Ammon's horn (tissue), 1 donor: ENCODE results near the gene AHNAK.
"Not testable (repeated sequence)": the region's sequence is repeated elsewhere in the genome, so short reads cannot be mapped to it uniquely, and the experiment has no call there.

Source experiments
- DNase-seq: peaks from one replicate; pipeline ENCODE4 v3.0.0-alpha.2; 2016; ENCODE audit warnings: low spot score

AHNAK gene

GRCh38 chr11:62535802-62536201 is 10.8 kb downstream of the AHNAK start:
- no peak for DNase-seq

DNA sequence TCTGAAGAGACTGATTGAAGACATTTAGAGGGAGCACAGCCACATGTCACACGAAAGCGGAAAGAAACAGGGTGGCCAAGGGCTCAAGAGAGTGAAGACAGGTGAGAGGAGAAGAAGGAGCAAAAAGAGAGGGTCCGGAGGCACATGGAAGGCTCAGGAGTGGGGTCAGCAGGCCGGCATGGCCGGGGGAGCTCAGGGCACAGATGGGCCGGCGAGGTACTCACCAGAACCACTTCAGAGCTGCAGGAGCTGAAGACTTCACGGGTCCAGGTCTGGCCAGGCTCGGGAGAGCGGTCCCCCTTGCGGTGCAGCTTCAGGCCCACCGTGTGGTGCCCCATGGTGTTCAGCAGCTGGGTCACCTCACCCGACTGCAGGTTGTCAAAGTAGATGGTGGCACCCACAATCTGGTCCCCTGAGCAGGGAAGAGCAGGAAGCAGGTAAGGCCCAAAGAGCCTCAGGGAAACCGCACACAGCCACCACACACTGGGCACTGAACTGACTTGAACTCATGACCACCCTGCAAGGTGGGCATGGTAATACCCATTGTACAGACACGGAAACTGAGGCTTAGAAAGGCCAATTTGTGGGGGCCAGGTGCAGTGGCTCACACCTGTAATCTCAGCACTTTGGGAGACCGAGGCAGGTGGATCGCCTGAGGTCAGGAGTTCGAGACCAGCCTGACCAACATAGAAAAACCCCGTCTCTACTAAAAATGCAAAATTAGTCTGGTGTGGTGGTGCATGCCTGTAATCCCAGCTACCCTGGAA is 11.6 kb downstream of the AHNAK start:
- no peak for DNase-seq

DNA sequence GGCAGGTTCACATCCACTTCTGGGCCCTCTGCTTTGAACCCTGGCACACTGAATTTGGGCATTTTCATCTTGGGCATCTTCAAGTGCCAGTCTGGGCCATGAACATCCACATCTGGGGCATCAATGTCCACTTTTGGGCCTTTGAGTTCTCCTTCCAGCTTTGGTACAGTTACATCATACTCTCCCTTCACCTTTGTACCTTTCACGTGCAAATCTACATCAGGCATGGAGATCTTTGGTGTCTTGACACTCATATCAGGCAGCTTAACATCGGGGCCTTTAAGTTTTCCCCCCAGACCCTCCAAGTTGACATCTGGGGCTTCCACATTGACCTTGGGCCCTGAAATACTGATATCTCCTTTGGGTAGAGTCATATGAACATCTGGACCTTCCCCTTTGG is 14.5 kb downstream of the AHNAK start:
- no peak for DNase-seq

DNA sequence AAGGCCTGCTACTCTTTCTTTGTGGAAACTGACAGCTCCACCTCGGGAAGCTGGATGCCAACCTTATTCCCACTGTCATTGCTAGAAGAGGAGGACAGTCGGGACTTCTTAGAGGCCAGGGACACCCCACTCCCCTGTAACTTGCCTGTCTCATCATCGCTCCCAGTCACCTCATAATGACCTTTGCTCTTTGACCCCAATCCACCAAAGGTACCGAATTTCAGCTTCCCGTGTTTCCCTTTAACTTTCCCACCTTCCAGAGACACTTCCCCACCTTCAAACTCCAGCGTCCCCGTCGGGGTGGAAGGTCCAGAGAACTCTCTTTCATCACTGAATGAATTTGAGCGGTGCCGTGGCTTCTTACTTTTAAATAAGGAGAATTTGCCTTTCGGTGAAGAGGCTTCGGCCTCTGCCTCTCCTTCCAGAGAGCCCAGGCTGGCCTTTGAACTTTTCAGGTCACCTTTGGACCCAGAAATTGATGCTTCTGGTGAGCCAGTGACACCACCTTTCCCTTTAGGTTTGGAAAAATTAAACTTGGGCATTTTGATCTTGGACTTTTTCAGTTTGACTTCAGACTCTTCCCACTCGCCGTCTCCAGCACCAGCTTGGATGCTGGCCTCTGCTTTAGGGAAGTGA is 29.8 kb downstream of the AHNAK start:
- DNase-seq, result no peak

DNA sequence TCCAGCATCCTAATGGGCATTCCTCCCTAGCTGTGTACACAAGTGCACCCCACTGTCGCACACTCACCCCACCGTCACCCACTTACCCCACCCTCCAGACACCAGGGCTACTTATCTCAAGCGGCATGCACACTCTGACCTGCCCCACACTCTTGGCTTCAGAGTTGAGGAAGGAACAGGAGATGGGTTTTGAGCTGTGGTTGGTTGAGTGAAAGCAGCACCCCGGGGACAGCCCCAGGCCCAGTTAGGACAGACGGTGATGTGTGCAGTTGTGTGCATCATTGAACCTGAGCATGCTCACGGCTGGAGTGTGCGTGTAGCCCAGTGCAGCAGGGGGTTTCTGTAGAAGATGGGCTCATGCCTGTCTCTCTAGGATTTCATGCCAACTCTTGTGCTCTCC is 32.5 kb downstream of the AHNAK start:
- DNase-seq, result no peak

- DNase-seq, result no peak
Observed at GRCh38 chr11:62513626-62514025, 33.0 kb downstream of the AHNAK start.

- no peak for DNase-seq
Observed at GRCh38 chr11:62512961-62513360, 33.6 kb downstream of the AHNAK start.

- peak; percentile 94 for DNase-seq
Observed at GRCh38 chr11:62508336-62509058, 38.1 kb downstream of the AHNAK start.

GRCh38 chr11:62507125-62507422 is 39.5 kb downstream of the AHNAK start:
- DNase-seq, result no peak

- no peak for DNase-seq
Observed at GRCh38 chr11:62506413-62507124, 40.0 kb downstream of the AHNAK start.

DNA sequence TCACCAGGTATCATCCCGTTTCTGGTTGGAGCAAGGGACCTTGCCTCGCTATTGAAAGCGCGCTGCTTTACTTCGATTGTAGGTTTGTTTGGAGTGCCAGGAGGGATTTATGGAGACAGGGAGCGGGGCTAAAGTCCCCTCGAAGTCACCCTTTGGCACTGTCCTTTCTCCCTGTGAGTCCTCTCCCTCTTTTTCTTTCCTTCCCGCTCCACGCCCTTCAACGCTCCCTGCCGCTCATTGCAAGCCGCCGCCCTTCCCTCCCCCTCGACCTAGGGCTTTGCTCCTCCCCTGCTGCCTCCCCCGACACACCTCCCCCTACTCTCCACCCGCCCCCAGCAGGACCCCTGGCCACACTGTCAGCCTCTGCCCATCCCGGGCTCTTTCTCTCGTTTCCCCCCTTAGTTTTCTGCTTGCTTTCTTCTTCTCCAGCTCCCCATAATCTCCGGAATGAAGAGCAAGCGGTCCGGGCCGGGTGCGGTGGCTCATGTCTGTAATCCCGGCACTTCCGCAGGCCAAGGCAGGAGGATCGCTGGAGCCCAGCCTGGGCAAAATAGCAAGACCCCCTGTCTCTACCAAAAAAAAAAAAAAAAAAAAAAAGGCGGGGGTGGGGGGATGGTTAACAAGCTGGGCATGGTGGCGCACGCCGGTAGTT is 41.0 kb downstream of the AHNAK start:
- no peak for DNase-seq

- DNase-seq, result no peak
Observed at GRCh38 chr11:62505059-62505439, 41.6 kb downstream of the AHNAK start.

DNA sequence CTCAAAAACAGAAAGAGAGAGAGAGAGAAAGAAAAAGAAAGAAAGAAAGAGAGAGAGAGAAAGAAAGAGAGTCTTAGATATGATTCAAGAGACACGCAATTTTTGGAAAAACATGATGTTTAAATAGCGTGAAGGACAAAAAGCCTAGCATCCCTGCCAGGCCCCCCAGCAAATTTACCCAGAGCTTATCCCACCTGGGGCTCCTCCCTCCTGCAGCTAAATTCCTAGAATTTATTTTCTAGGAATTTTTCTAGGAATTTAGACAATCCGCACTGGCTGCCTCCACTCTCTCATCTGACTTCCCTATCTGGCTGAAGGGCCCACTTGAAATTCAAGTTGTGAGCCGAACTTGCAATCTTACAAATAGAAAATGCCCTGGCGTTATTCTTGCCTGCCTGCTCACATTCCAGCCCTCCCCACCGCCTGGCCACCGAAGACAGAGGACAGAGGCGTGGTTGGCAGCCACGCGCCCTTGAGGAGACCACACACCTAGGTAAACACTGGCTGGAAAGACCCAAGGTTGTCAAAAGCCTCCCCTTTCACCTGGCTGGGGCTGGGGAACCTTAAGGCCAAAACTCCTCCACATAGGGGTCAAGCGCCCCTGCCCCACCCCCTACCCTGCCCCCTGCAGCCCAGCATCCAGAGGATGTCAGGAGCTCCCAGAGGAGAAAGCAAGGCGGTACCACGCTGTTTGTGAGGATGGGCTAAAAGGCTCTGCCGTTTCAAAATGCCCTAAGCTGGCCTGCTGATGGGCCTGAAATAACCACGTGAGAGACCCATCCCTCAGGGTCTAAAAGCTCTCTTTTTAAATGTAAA is 42.2 kb downstream of the AHNAK start:
- no peak for DNase-seq

GRCh38 chr11:62502030-62502730 is 44.4 kb downstream of the AHNAK start:
- no peak for DNase-seq

DNA sequence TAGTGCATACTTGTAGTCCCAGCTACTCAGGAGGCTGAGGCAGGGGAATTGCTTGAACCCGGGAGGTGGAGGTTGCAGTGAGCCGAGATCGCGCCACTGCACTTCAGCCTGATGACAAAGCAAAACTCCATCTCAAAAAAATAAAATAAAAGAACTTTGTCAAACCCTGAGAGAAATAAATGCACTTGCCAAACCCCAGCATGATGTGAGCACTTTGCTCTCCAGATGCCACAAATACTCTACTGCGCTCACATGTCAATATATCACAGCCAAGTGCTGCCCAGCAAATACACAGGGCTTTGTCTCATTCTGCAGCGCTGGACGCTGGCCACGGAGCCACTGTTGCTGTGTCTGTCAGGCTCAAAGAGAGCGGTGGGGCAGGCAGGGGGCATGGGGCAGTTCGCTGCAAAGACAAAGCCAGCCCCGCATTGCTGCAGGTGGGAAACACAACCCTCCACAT is 45.1 kb downstream of the AHNAK start:
- peak; percentile 96 for DNase-seq

GRCh38 chr11:62500650-62501030 is 46.0 kb downstream of the AHNAK start:
- DNase-seq, result no peak

DNA sequence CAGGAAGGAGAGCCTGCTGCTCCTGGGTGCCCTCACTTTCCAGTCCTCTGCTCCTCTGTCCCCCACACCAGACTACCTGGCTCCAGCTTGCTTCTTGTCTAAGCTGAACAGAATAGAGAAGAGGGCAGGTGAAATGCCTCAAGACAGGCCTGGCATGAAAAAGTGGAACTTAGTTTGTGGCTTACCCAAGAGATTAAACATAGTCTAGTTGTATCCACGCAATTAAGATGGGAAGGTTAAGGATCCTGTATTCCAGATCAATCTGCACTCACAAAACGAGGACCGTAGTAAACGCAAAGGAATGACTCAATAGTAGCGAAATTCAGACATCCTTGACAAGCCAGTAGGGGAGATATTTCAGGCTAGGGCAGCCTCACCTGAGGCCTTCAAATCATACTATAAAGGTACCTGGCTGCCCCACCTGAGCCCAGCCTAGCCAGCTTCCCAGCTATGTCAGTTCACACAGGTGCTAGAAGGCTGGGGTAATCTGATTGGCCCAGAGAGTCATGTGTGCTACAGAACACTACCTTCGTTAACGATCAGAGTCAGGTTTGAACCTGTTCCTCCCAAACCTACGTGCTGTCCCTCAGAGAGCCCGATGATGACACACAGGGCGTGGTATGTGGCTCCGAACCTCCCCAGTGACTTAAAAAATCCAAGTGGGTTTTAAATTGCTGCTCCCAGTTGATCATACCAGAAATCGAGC is 46.5 kb downstream of the AHNAK start:
- DNase-seq, result no peak

DNA sequence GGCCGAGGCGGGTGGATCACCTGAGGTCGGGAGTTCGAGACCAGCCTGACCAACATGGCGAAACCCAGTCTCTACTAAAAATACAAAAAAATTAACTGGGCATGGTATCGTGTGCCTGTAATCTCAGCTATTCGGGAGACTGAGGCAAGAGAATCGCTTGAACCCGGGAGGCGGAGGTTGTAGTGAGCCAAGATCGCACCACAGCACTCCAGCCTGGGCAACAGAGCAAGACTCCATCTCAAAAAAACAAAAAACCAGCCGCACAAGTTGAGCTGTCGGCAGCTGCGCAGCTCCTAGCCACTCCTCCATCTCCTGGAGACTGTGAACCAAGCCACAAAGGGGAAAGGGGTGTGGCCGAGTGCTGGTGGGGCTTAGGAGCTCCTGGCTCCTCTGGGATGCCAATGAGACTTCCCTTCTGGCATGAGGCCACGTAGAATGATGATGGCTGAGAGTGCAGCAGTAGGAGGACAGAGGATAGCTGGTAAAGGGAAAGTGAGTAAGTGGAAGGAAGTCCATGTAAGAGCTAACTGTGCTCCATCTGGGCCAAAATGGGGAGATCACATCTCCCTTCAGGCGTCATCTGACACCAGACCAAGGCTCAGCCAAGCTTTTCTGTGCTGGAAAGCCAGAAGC is 47.2 kb downstream of the AHNAK start:
- not testable (repeated sequence) for DNase-seq

GRCh38 chr11:62498492-62499286 is 47.9 kb downstream of the AHNAK start:
- DNase-seq, result no peak
